ENCODE results near the gene ARHGEF28. TPM values are rescaled to one million over a fixed set of nuclear protein-coding genes. Genes with fewer than 3 reads are reported as not detected.
A peak's percentile ranks its signal among the peaks of the same experiment; 100 is the strongest.

ARHGEF28 gene
- total and polyA plus RNA-seq, 2 of the 13 experiments (the other 11 are each of a cell fraction or from before 2014, with no cell fraction given): 17.4 to 34.1 TPM

GRCh38 chr5:73865315-73865714 is 239.3 kb downstream of the ARHGEF28 start:
- FAIRE-seq (peak; percentile 57), DNase-seq (ENCODE audit: low spot score) (no peak), ATAC-seq (no peak)
- BruUV-seq (replicated peaks): no TSS peak
- 86% methylated on average over 1 of the region's 1 CpG for WGBS (ENCODE audit: low lambda C conversion rate)
- H2AFZ ChIP-seq (ENCODE audit: low read length): no peak overlapping the region
- ChIA-PET POLR2A (no interaction called here), CTCF (ENCODE audit: low intra/inter-chr PET ratio, low total read pairs) (no interaction called here)
- no peak overlapping the region for H3K4me3 ChIP-seq (replicated peaks in 1 of 3; ENCODE audit: insufficient read depth in 1 of 3, low read depth in 2 of 3, low read length in 3 of 3)
- H3K9me3 ChIP-seq (ENCODE audit: low read length): no peaks in the 10 kb centered on the region
- H4K20me1 ChIP-seq (ENCODE audit: insufficient read depth, low read length): no peaks in the 10 kb centered on the region
- no peak overlapping the region for H3K9ac ChIP-seq (ENCODE audit: insufficient read depth, low read depth, low read length)
- no peak overlapping the region for H3K4me2 ChIP-seq (ENCODE audit: low read depth, low read length)
- no peaks in the 10 kb centered on the region for H3K27me3 ChIP-seq (ENCODE audit: control insufficient read depth in 1 of 2, insufficient read depth in 2 of 2, low read length in 2 of 2)
- no peak overlapping the region for H3K27ac ChIP-seq (ENCODE audit: extremely low read length, insufficient read depth, low read length)
- H3K4me1 ChIP-seq (ENCODE audit: insufficient read depth, low read length): peaks cover 48% of the 10 kb centered on the region
- H3K36me3 ChIP-seq (replicated peaks in 1 of 2; ENCODE audit: control insufficient read depth in 1 of 2, insufficient read depth in 2 of 2, low read length in 2 of 2): peaks cover 24 to 71% of the 10 kb centered on the region in 2 experiments
- in situ Hi-C loops (cut with HindIII; ENCODE audit: extremely low pct_ligation_motif_present, low pct_unique_long_range_greater_than_20kb) (no loop called here), intact Hi-C loops (cut with micrococcal nuclease; ENCODE audit: unreplicated experiment) (no loop called here)
- H3K79me2 ChIP-seq (ENCODE audit: insufficient read depth, low read length): no peaks in the 10 kb centered on the region
- TF ChIP-seq HOXA7 (CRISPR knock-in tag; IDR thresholded peaks at IDR 0.05): no peak
- peak; percentile 67 for TF ChIP-seq CEBPG (CRISPR knock-in tag; IDR thresholded peaks at IDR 0.05)
- TF ChIP-seq ZNF709 (CRISPR knock-in tag; IDR thresholded peaks at IDR 0.05): peak; percentile 75; the same call in 1 of the 2 replicates
- no peak for TF ChIP-seq ZSCAN31 (CRISPR knock-in tag; IDR thresholded peaks at IDR 0.05; ENCODE audit: low read depth)
- no peak for TF ChIP-seq ZNF629 (CRISPR knock-in tag; conservative IDR thresholded peaks at IDR 0.05)
- no peak for TF ChIP-seq ZNF572 (CRISPR knock-in tag; IDR thresholded peaks at IDR 0.05)
- TF ChIP-seq MAZ (IDR thresholded peaks at IDR 0.05; ENCODE audit: borderline replicate concordance, low read depth, low read length): no peak
- no peak for TF ChIP-seq MAZ (CRISPR knock-in tag; IDR thresholded peaks at IDR 0.05; ENCODE audit: low read depth)
- no peak for TF ChIP-seq ZBTB2 (CRISPR knock-in tag; IDR thresholded peaks at IDR 0.05; ENCODE audit: low read depth)
- TF ChIP-seq HMGA1 (CRISPR knock-in tag; conservative IDR thresholded peaks at IDR 0.05): no peak
- TF ChIP-seq ZNF773 (CRISPR knock-in tag; IDR thresholded peaks at IDR 0.05; ENCODE audit: borderline replicate concordance): no peak
- TF ChIP-seq SATB2 (CRISPR knock-in tag; IDR thresholded peaks at IDR 0.05): no peak
- TF ChIP-seq ARID3A (IDR thresholded peaks at IDR 0.05; ENCODE audit: low read depth, low read length): no peak
- TF ChIP-seq FOXA3 (CRISPR knock-in tag; IDR thresholded peaks at IDR 0.05): peak; percentile 21; the same call in 1 of the 2 replicates
- TF ChIP-seq ZNF761 (CRISPR knock-in tag; conservative IDR thresholded peaks at IDR 0.05): no peak
- no peak for TF ChIP-seq GFI1 (CRISPR knock-in tag; IDR thresholded peaks at IDR 0.05; ENCODE audit: borderline replicate concordance)
- TF ChIP-seq GATAD2A (CRISPR knock-in tag; IDR thresholded peaks at IDR 0.05): 0 out of 2 replicates have a peak, but pooled peaks have one; percentile 16
- peak in 1 of 2 experiments; percentile 57; a peak in 1 of 4 replicates for TF ChIP-seq ATF4 (CRISPR knock-in tag; IDR thresholded peaks at IDR 0.05)
- TF ChIP-seq FOXP1 (IDR thresholded peaks at IDR 0.05): no peak
- TF ChIP-seq FOXP1 (CRISPR knock-in tag; IDR thresholded peaks at IDR 0.05): 0 out of 2 replicates have a peak, but pooled peaks have one; percentile 13
- TF ChIP-seq CEBPB (IDR thresholded peaks at IDR 0.05; ENCODE audit: borderline replicate concordance, low read depth, low read length): peak; percentile 72; the same call in 1 of the 2 replicates
- TF ChIP-seq ZNF713 (CRISPR knock-in tag; IDR thresholded peaks at IDR 0.05): no peak
- peak; percentile 50 for TF ChIP-seq RBM22 (optimal IDR thresholded peaks at IDR 0.05; ENCODE audit: low read length)
